Measurements from ENCODE around the gene TMEM267.
"Not testable (repeated sequence)": the region's sequence is repeated elsewhere in the genome, so short reads cannot be mapped to it uniquely, and the experiment has no call there.

The TMEM267 gene

GRCh38 chr5:43410414-43410813 is 73.3 kb downstream of the TMEM267 start:
- ChIA-PET CTCF (interaction anchor here (2.9 kb wide), 1 partner anchor 21 kb away, joined by 11 read pairs; no protein-coding TSS in a partner anchor), POLR2A (interaction anchor here (3.0 kb wide), 1 partner anchor 74 kb away, joined by 18 read pairs; the partner anchor contains the start of gene TMEM267)
- TF ChIP-seq SP1 (IDR thresholded peaks at IDR 0.05), result no peak
- no peak for DNase-seq (ENCODE audit: extremely low spot score)

- POLR2A ChIA-PET, result interaction anchor here (3.0 kb wide), 1 partner anchor 74 kb away, joined by 18 read pairs; the partner anchor contains the start of gene TMEM267
- no peak for DNase-seq (ENCODE audit: extremely low spot score)
- TF ChIP-seq FOXM1 (IDR thresholded peaks at IDR 0.05; ENCODE audit: borderline replicate concordance) (no peak), L3MBTL2 (conservative IDR thresholded peaks at IDR 0.05) (no peak), FOXA1 (IDR thresholded peaks at IDR 0.05) (no peak), ARNT (IDR thresholded peaks at IDR 0.05) (no peak), ZNF384 (IDR thresholded peaks at IDR 0.05) (no peak), LEF1 (IDR thresholded peaks at IDR 0.05; ENCODE audit: borderline replicate concordance) (no peak), BHLHE40 (IDR thresholded peaks at IDR 0.05; ENCODE audit: borderline replicate concordance) (no peak), ELF4 (IDR thresholded peaks at IDR 0.05) (no peak), PKNOX1 (IDR thresholded peaks at IDR 0.05) (no peak), HDGF (IDR thresholded peaks at IDR 0.05; ENCODE audit: borderline replicate concordance) (no peak)
- CTCF ChIA-PET, result interaction anchor here (2.9 kb wide), 1 partner anchor 20 kb away, joined by 11 read pairs; no protein-coding TSS in a partner anchor
Measured at GRCh38 chr5:43409809-43410271, 73.8 kb downstream of the TMEM267 start.

- CTCF ChIA-PET; POLR2A ChIA-PET; DNase-seq (ENCODE audit: extremely low spot score): not testable (repeated sequence)
Measured at GRCh38 chr5:43402524-43403066, 81.1 kb downstream of the TMEM267 start.

GRCh38 chr5:43401827-43402226 is 81.8 kb downstream of the TMEM267 start:
- POLR2A ChIA-PET, result interaction anchor here (1.0 kb wide), 1 partner anchor 82 kb away, joined by 8 read pairs; the partner anchor contains the start of gene TMEM267
- peak; percentile 41 for DNase-seq (ENCODE audit: extremely low spot score)
- TF ChIP-seq SP1 (IDR thresholded peaks at IDR 0.05) (no peak), LEF1 (IDR thresholded peaks at IDR 0.05; ENCODE audit: borderline replicate concordance) (no peak), TARDBP (IDR thresholded peaks at IDR 0.05) (no peak), HDGF (IDR thresholded peaks at IDR 0.05; ENCODE audit: borderline replicate concordance) (no peak), FOXA1 (IDR thresholded peaks at IDR 0.05) (no peak), FOXM1 (IDR thresholded peaks at IDR 0.05; ENCODE audit: borderline replicate concordance) (no peak), CTBP1 (IDR thresholded peaks at IDR 0.05; ENCODE audit: borderline replicate concordance) (no peak)
- CTCF ChIA-PET, result no interaction called here

GRCh38 chr5:43400082-43400481 is 83.6 kb downstream of the TMEM267 start:
- DNase-seq (ENCODE audit: extremely low spot score), result no peak
- TF ChIP-seq BHLHE40 (IDR thresholded peaks at IDR 0.05; ENCODE audit: borderline replicate concordance) (no peak), SUZ12 (IDR thresholded peaks at IDR 0.05) (no peak), HDGF (IDR thresholded peaks at IDR 0.05; ENCODE audit: borderline replicate concordance) (no peak)
- ChIA-PET CTCF (no interaction called here), POLR2A (interaction anchor here (1.1 kb wide), 1 partner anchor 84 kb away, joined by 5 read pairs; the partner anchor contains the start of gene TMEM267)

GRCh38 chr5:43396762-43397304 is 86.8 kb downstream of the TMEM267 start:
- ChIA-PET POLR2A (no interaction called here), CTCF (no interaction called here)
- no peak for TF ChIP-seq PKNOX1 (IDR thresholded peaks at IDR 0.05)
- TF ChIP-seq ZNF384 (IDR thresholded peaks at IDR 0.05), result no peak
- no peak for TF ChIP-seq NFRKB (IDR thresholded peaks at IDR 0.05)
- no peak for TF ChIP-seq BHLHE40 (IDR thresholded peaks at IDR 0.05; ENCODE audit: borderline replicate concordance)
- TF ChIP-seq TARDBP (IDR thresholded peaks at IDR 0.05), result no peak
- TF ChIP-seq ARNT (IDR thresholded peaks at IDR 0.05), result no peak
- no peak for TF ChIP-seq FOXA1 (IDR thresholded peaks at IDR 0.05)
- no peak for TF ChIP-seq SUZ12 (IDR thresholded peaks at IDR 0.05)
- TF ChIP-seq CTBP1 (IDR thresholded peaks at IDR 0.05; ENCODE audit: borderline replicate concordance), result no peak
- TF ChIP-seq L3MBTL2 (conservative IDR thresholded peaks at IDR 0.05), result no peak
- no peak for TF ChIP-seq SP1 (IDR thresholded peaks at IDR 0.05)
- no peak for TF ChIP-seq FOXM1 (IDR thresholded peaks at IDR 0.05; ENCODE audit: borderline replicate concordance)
- no peak for TF ChIP-seq ELF4 (IDR thresholded peaks at IDR 0.05)
- no peak for DNase-seq (ENCODE audit: extremely low spot score)
